Right hindlimb (tissue), 1 donor: ENCODE measurements around the gene PKLR.

Source experiments
- DNase-seq: peaks from one replicate; pipeline ENCODE4 v3.0.0-alpha.2; 2018

The PKLR gene

GRCh38 chr1:155282488-155283091 is 18.6 kb downstream of the PKLR start:
- DNase-seq: no peak

DNA sequence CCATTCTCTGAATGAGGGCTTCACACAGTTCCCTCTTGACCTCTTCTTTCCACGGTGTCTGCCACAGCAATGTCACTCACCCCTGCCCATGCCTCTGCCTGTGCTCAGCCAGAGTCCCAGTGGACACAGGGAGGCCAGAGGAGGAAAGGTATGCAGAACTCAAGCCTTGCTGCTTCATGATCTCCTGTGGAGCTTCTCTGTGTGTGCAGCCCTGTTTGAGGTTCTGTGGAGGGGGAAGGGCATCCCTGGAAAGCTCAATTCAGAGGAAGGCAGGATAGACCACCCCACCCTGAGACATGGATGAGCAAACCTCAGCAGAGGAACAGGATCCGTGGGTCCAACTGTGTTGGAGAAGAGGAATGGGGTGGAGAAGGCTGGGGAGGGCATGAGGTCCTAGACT is 22.0 kb downstream of the PKLR start:
- no peak for DNase-seq

GRCh38 chr1:155278689-155279160 is 22.5 kb downstream of the PKLR start:
- DNase-seq: no peak

GRCh38 chr1:155277902-155278688 is 23.1 kb downstream of the PKLR start:
- DNase-seq: peak; percentile 74

DNA sequence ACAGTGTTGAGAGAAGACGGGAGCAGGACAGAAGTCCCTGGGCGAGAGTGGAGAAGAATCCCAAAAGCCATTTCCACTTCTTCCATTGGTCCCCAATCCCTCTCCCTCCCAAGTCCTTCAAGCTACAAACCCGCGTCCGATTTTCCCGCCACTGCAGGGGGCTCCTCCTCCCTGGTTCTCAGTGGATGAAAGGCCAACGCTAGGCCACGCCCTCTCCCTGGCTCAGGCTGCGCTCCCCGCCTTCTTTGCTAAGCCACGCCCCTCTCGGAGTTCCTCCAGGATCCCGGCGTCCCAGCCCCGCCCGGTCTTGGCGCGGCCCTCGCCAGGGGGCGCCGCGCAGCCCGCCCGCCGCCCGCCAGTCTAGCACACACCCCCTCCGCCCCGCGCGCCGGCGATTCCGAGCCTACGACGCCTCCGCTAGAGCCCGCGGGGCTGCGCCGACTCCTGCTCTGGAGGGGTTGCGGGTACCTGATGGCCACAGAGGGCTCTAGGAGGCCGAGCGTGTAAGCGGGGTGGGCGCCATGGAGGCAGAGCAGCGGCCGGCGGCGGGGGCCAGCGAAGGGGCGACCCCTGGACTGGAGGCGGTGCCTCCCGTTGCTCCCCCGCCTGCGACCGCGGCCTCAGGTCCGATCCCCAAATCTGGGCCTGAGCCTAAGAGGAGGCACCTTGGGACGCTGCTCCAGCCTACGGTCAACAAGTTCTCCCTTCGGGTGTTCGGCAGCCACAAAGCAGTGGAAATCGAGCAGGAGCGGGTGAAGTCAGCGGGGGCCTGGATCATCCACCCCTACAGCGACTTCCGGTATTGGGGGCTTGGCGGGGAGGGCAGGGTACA is 24.0 kb downstream of the PKLR start, which contains the start of gene HCN3:
HCN3 (plus strand) TSS at position 394 of the 832 bp plus-strand sequence; CDS start at position 522, 128 bp downstream.
- peak; percentile 98 for DNase-seq

DNA sequence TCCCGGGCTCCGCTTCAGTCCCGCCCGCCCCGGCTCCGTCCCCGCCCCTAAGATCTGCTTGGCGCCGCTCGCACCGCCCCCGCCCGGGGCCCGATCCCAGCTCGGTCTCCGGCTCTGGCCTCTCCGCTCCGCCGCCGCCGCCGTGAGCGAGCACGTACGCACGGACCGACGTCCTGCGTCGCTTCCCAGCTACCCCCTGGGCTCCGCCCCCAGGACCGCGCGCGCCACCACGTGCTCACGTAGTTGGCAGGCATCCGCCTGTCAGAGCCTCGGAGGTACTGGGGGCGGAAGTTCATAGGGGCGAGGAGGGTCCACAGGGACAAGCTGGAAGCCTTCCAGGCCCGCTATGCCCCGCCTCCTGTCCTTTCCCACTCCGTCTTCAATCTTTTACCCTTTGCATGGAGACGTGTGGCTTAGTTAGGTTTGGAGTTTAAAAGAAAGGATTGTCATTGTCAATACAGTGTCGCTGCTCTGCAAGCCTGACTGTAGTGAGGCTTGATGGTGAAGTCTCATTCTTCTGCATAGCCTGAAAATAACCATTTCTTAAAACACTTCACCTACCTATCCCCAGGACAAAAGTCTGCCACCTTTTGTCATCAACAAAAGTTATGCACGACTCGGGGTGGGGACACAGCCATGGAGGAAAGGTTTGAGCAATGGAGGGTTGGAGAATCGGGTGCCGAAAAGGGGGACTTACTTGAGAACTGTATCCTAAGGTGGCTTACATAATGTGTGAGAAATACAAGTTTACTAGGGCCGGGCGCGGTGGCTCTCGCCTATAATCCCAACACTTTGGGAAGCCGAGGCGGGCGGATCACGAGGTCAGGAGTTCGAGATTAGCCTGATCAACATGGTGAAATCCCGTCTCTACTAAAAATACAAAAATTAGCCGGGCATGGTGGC is 27.6 kb downstream of the PKLR start, which contains the start of gene CLK2:
CLK2 (minus strand) TSS at position 162 of the 903 bp plus-strand sequence. CDS start 2,527 bp downstream, outside the sequence.
- peak; percentile 97 for DNase-seq

DNA sequence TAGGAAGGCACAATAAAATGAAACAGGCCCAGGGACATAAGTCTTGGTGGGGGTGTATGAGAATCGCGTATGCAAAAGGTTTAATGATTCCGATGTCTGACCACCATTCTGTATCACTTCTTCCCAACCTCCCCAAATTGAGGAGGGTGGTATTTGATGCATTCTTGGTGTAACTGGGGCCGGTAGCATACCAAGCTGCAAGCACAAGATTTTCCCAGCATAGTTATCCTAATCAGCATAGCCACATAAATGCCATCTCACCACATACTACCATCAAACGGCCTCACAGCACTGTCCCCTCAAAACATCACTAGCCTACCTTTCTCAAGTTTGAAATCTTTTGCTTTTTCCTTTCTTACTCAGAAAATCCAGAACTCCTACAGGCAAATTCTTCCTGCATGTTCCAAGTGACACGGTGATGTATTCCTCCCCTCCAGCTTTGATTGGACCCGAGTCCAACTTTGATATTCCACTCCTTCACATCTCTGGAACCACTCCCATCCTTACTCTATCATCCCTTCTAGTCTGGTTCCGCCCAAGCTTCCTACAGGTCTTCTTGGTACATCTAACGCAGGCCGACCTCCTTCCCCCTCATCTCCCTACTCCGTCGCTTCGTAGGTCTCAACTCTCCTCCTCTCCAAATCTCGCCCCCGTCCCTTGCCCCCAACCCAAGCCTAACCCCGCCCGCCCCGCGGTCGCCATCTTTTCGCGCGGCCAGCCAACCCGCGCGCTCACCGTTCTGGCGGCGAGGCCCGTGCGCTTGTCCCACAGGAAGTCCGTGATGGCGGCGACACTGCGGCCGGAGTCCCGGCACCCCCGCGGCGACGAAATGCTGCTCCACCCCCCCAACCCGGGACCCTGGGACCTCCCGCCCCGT is 28.5 kb downstream of the PKLR start:
- DNase-seq: no peak

GRCh38 chr1:155269381-155269780 is 31.9 kb downstream of the PKLR start:
- DNase-seq: no peak

GRCh38 chr1:155268630-155269029 is 32.6 kb downstream of the PKLR start:
- DNase-seq: no peak

DNA sequence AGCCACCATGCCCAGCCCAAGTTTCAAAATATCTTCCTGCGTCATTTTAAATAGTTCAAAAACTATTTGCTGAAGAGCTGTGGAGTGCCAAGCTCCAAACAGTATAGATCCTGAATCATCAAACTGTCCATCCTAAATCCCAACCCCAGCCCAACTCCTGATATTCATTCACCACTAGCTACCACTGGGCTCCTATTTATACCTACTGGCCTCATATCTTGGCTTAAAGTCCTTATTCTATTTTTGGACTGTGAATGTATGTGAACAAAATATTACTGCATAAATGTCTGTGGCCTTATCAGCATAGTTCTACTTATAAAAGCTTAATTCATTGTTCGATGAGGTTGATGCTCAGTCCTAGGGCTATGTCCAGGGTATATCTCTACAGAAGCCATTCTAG is 33.9 kb downstream of the PKLR start:
- DNase-seq: no peak

GRCh38 chr1:155266553-155266952 is 34.7 kb downstream of the PKLR start:
- DNase-seq: no peak

GRCh38 chr1:155263067-155263466 is 38.2 kb downstream of the PKLR start:
- DNase-seq: no peak

DNA sequence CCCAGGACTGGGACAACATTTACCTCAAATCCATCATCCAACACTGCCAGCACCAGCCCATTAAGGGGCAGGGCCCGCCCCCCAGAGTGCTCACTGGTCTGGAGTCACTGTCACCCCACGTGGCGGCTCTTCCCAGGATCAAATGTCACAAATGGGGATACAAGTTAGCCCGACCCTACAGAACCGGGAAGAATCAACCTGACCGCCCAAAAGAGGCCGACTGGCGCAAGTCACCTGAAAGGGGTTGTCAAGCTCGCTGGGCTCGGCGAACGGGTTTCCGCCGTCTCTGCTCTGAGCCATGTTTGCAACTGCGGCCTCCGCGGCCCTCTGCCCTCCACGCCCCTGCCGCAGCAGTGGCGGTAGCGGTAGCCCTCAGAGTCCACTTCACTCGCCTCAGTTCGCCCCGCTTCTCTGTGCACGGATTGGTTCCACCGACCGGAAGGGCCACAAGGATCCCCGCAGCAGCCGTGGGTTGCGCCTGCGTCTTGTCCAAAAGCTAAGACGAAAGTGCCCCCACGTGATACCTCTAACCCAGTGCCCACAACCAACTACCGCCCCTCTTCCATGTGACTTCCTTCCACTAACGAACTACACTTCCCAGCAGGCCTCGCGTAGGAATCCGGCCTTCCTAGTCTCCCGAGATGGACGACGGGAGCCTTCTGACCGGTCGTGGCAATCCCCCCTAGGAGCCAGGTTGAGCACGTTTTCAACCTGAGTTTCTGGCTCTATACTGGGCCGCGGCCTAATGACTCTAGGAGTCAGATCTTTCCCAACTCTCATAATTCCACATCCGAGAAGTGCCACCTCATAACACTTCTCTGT is 39.2 kb downstream of the PKLR start, which contains the start of gene SCAMP3:
SCAMP3 (minus strand) TSS at position 509 of the 822 bp plus-strand sequence; CDS start at position 300, 209 bp downstream.
- DNase-seq: peak; percentile 97

GRCh38 chr1:155261493-155261851 is 39.8 kb downstream of the PKLR start:
- DNase-seq: no peak

DNA sequence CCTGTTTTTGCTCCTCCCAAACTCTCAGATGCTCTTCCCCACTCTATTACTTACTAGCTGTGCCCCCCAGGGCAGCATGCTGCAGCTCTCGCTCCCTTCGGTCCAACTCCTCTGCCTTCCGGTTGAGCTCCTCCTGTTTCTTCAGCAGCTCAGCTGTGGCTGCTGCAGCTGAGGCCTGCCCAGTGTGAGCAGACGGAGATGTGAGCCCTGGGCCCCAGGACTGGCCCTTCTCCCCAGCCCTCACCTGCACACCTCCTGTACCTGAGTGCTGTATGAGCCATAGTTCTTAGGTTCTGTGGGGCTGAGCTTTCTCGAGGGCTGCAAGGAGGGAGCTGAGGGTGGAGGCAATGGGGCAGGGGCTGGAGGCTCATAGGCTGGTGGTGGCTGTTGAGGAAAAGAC is 41.0 kb downstream of the PKLR start:
- no peak for DNase-seq

DNA sequence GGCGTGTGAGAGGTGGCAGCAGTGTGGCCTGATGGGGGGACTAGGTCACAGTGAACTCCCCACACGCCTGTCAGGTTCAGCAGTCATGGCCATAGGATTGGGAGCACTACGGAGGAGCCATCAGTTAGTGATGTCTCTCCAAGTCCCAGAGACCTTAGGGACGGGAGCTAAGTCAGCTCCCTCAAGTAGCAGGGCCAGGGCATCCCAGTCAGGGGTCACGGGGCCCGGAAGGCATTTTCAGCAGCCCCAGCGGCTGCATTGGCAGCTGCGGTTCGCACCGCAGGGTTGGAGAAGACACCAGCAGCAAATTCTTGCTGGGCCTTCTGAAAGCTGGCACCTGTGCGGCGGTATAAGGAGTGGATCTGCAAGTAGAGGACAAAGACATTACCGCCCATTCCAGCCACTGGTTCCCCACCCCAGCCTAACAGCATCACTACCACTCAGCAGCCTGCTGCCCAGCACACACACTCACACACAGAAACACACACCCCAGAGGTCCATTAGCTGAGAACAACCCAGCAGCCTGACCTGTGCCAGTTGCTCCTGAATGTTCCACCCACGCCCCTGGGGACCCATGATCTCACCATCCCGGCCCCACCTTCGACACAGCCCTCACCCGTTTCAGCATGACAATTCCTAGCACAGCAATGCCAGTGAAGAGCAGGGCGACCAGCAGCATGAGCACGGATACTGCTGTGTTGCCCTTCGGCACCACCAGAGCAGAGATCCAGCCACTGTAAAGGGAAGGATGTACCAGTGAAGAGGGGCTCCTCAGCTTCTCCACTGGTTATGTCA is 45.0 kb downstream of the PKLR start:
- DNase-seq: no peak

DNA sequence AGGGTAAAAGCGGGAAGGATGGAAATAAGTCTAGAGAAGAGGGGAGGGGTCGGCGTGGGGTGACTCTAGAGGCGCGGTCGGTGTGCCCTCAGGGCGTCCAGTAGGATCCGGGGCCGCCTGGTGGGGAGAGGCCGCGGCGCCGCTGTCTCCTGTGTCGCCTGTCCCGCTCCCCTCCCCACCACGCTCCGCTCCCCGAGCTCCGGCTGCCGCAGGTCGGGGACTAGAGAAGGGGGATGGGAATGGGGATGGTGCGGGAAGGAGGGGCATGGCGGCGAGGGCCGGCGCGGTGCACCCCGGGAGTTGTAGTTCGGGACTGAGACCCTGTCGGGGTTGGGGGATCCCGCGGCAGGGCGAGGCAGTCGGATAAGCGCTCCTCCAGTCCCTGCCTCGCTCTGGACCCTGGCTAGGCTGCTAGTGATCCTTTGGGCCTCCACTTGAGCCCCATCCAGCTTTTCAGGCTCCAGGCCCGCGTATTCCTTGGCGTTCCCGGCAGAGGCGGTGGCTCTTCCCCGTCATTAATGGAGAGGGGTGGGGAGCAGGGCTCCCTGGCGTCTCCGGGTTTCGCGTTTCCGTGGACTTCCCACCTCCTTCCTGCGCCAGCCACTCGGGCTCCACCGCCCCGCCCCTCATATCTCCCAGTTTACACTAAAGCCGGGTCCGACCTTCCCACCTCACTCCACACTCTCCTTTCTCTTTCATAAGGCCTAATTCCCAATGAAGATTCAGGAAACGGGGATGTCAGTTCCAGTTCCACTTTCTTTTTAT is 45.8 kb downstream of the PKLR start, which contains the start of gene ENTREP3:
ENTREP3 (minus strand) TSS at position 241 of the 765 bp plus-strand sequence. CDS start 606 bp downstream, outside the sequence.
- peak; percentile 95 for DNase-seq

- DNase-seq: peak; percentile 41
Observed at GRCh38 chr1:155254714-155255242, 46.5 kb downstream of the PKLR start.
